A549 (cell line): ENCODE results near the gene ADAP1. TPM values are rescaled to one million over a fixed set of nuclear protein-coding genes. Genes with fewer than 3 reads are reported as not detected.

Experiments used
- ATAC-seq, 2 experiments: fragments of 200-7000 bp in 1 of 2; fragments of >200 bp in 1 of 2; cut with Nextera tagmentation in 1 of 2; cut with Tn5 transposase in 1 of 2; 3 replicates each; pipeline versions ENCODE4 v1.8.0 to v1.9.1; 2018 to 2020; ENCODE audit warnings: mild to moderate bottlenecking in 1 of 2, moderate library complexity in 1 of 2
- CTCF ChIA-PET: fragments of 300-600 bp; sonication (Branson Sonifier 250); formaldehyde crosslinking; extraction: SDS; loops from one replicate; lab custom pipeline; 2021; ENCODE audit warnings: antibody characterized with exemption, inconsistent platforms; lab: Yijun Ruan, JAX
- POLR2A ChIA-PET: fragments of 350-600 bp; formaldehyde crosslinking; extraction: SDS; loops from one replicate; lab custom pipeline; 2021; ENCODE audit warnings: antibody characterized with exemption, inconsistent platforms; lab: Yijun Ruan, JAX
- DNase-seq, 2 experiments: peaks; one replicate each; pipeline versions ENCODE4 v3.0.0 to v3.0.0-alpha.2; 2011 to 2016; ENCODE audit warnings: low read depth in 1 of 2, low spot score in 1 of 2
- FAIRE-seq: peaks from 2 replicates; lab custom pipeline; 2011; peaks lifted over from hg19 to GRCh38; lab: Jason Lieb, UNC
- H3K27ac ChIP-seq, 2 experiments: fragments of >200 bp; sonication (Bioruptor Twin); formaldehyde crosslinking; 3 replicates each; pipeline ENCODE4 v1.5.1; 2016 to 2017
- H3K4me1 ChIP-seq: fragments of >200 bp; sonication (Bioruptor Twin); formaldehyde crosslinking; 3 replicates; pipeline ENCODE4 v1.6.1; 2016
- H3K4me2 ChIP-seq: fragments of >200 bp; sonication (Bioruptor Twin); formaldehyde crosslinking; 3 replicates; pipeline ENCODE4 v1.6.1; 2016
- H3K4me3 ChIP-seq: fragments of >200 bp; sonication (Bioruptor Twin); formaldehyde crosslinking; 3 replicates; pipeline ENCODE4 v1.5.1; 2016
- H3K9me3 ChIP-seq: fragments of >200 bp; sonication (Bioruptor Twin); formaldehyde crosslinking; 3 replicates; pipeline ENCODE4 v1.6.1; 2016
- CBX8 ChIP-seq: fragments of 200-600 bp; sonication (generic); IDR thresholded peaks from 2 replicates; pipeline ENCODE4 v1.6.1; 2016
- CHD2 ChIP-seq: fragments of 150-350 bp; IDR thresholded peaks from 2 replicates; pipeline ENCODE4 v1.6.1; 2014; ENCODE audit warnings: low read length; ENCODE audit not compliant: partially characterized antibody
- EHMT2 ChIP-seq: fragments of 200-600 bp; sonication (generic); IDR thresholded peaks from 2 replicates; pipeline ENCODE4 v1.6.1; 2016; ENCODE audit warnings: antibody characterized with exemption, low read depth, mild to moderate bottlenecking, moderate library complexity
- FOSB ChIP-seq: fragments of 250-450 bp; sonication (Bioruptor Pico); IDR thresholded peaks from 2 replicates; pipeline ENCODE4 v1.5.0; 2020; ENCODE audit warnings: mild to moderate bottlenecking, moderate library complexity
- FOXS1 ChIP-seq: fragments of 250-450 bp; sonication (Bioruptor Pico); IDR thresholded peaks from 2 replicates; pipeline ENCODE4 v1.5.0; 2020; ENCODE audit warnings: mild to moderate bottlenecking, moderate library complexity
- JUN ChIP-seq, 2 experiments: fragments of >200 bp; sonication (Bioruptor Twin); formaldehyde crosslinking; IDR thresholded peaks; 2 replicates in 1 of 2; 3 replicates in 1 of 2; pipeline ENCODE4 v1.6.1; 2016 to 2017
- JUNB ChIP-seq: fragments of >200 bp; sonication (Bioruptor Twin); formaldehyde crosslinking; IDR thresholded peaks from 2 replicates; pipeline ENCODE4 v1.6.1; 2016
- KDM1A ChIP-seq: fragments of 200-600 bp; sonication (generic); IDR thresholded peaks from 2 replicates; pipeline ENCODE4 v1.6.1; 2016; ENCODE audit warnings: low read depth, mild to moderate bottlenecking
- MYC ChIP-seq: IDR thresholded peaks from 2 replicates; pipeline ENCODE4 v1.6.1; 2012; ENCODE audit warnings: mild to moderate bottlenecking, inconsistent platforms, low read length, improper control_type of control experiment, borderline replicate concordance
- NFE2L2 ChIP-seq: fragments of 150-350 bp; conservative IDR thresholded peaks from 2 replicates; pipeline ENCODE4 v1.6.1; 2014; ENCODE audit warnings: low read length
- PBX3 ChIP-seq: IDR thresholded peaks from 2 replicates; pipeline ENCODE4 v1.6.1; 2012
- PHF8 ChIP-seq: fragments of 200-600 bp; sonication (generic); IDR thresholded peaks from 2 replicates; pipeline ENCODE4 v1.6.1; 2016; ENCODE audit warnings: low read depth, mild to moderate bottlenecking, antibody characterized with exemption, moderate library complexity, borderline replicate concordance
- RAD21 ChIP-seq, 2 experiments: fragments of >200 bp in 1 of 2; sonication (Bioruptor Twin) in 1 of 2; formaldehyde crosslinking in 1 of 2; IDR thresholded peaks in 1 of 2; conservative IDR thresholded peaks in 1 of 2; 2 replicates in 1 of 2; 3 replicates in 1 of 2; pipeline ENCODE4 v1.6.1; 2012 to 2018; ENCODE audit warnings: inconsistent platforms in 1 of 2
- RARB ChIP-seq: fragments of 250-450 bp; sonication (Bioruptor Pico); IDR thresholded peaks from 2 replicates; pipeline ENCODE4 v1.8.0; 2021; ENCODE audit warnings: mild to moderate bottlenecking, moderate library complexity
- RFX5 ChIP-seq: fragments of 450-650 bp; IDR thresholded peaks from 2 replicates; pipeline ENCODE4 v1.7.1; 2014; ENCODE audit warnings: antibody characterized with exemption, mild to moderate bottlenecking, moderate library complexity
- SREBF2 ChIP-seq: fragments of 450-650 bp; IDR thresholded peaks from 2 replicates; pipeline ENCODE4 v1.6.1; 2014; ENCODE audit warnings: mild to moderate bottlenecking, moderate library complexity
- TFCP2L1 ChIP-seq: fragments of 250-450 bp; sonication (Bioruptor Pico); IDR thresholded peaks from 2 replicates; pipeline ENCODE4 v1.5.0; 2021; ENCODE audit warnings: mild to moderate bottlenecking
- USF2 ChIP-seq: fragments of 450-650 bp; IDR thresholded peaks from 2 replicates; pipeline ENCODE4 v1.6.1; 2014; ENCODE audit warnings: antibody characterized with exemption
- ZFP36 ChIP-seq: fragments of 450-650 bp; IDR thresholded peaks from 2 replicates; pipeline ENCODE4 v1.6.1; 2014; ENCODE audit warnings: borderline replicate concordance; ENCODE audit not compliant: partially characterized antibody
- WGBS: methylation state at CpG from one replicate; pipeline ENCODE4 v1.1.6; 2017; ENCODE audit errors: missing lambda C conversion rate; 5-methylcytosine and 5-hydroxymethylcytosine counted together
- polyA plus RNA-seq, 4 experiments: library from polyadenylated mRNA; depleted of rRNA in 3 of 4; stranded (reverse); fragments of >200 nt; fragmentation: RNase III in 1 of 4; extraction: RNeasy Plus Mini Kit Qiagen cat#74134 plus additional on column Dnase treatment in 1 of 4; gene quantifications; 2 replicates in 3 of 4; 3 replicates in 1 of 4; pipeline ENCODE4 v1.2.3, GENCODE V29; 2011 to 2017
- TF ChIP-seq, protein P1 (sequence below): fragments of 150-350 bp; IDR thresholded peaks from 2 replicates; pipeline ENCODE4 v1.6.1; 2014; ENCODE audit warnings: low read depth, mild to moderate bottlenecking, low read length
- TF ChIP-seq, protein P2 (sequence below): fragments of 200-600 bp; sonication (generic); IDR thresholded peaks from 2 replicates; pipeline ENCODE4 v1.6.1; 2016; ENCODE audit warnings: antibody characterized with exemption, mild to moderate bottlenecking, moderate library complexity
- TF ChIP-seq, protein P3 (sequence below): IDR thresholded peaks from 2 replicates; pipeline ENCODE4 v1.6.1; 2012

Gene ADAP1
- polyA plus RNA-seq, 2 of the 4 experiments (the other 2 are of a cell fraction), result 1.7 to 2.5 TPM

- ATAC-seq, result no peak
- FAIRE-seq, result no peak
Observed at GRCh38 chr7:927031-927671, 27.3 kb downstream of the ADAP1 start.

DNA sequence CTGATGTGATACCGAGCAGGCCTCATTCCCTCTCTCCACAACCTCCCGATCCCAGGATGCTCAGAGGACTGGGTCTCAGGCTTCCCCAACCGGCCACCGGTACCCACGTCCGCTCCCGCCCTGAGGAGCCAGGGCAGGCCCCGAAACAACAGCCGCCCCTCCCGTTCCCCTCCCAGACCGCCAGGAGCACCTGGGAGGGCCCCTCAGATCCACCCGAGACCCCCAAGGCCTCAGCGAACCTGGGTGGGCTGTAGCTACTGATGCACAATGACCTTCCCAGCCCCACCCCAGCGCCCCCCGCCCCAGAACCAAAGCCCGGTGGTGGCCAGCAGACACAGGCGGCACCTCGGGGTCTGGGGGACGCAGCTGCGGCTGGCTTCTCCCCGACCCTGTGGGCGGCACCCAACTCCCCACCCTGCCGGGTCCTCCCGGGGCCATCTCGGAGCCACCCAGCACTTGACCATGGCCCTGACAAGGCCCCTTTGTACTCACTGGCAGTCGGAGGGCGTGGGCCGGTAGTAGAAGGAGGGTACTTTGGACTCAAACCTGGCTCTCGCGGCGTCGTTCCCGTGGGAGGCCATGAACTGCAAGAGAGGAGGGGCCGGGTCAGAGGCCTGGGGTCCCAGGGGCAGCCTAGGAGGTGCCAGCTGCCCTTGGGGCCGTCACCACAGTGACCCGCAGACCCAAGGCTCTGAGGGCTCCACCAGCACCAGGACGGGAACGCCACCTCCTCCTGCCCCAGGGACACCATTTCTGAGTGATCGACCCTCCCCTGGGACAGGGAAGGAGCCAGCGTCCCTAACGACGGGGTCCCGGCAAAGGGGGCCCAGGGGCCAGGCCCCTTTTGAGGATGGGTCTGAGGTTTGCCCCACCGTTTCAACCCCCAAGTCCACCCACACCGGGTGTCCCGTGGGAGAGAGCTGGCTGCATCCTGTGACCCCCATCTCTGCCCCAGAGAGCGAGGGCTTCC is 28.1 kb downstream of the ADAP1 start:
- no peaks in the 10 kb centered on the region for H3K9me3 ChIP-seq
- no peak overlapping the region for H3K4me3 ChIP-seq
- H3K4me2 ChIP-seq, result no peak overlapping the region
- DNase-seq (no peak), FAIRE-seq (no peak), ATAC-seq (no peak)
- H3K4me1 ChIP-seq, result peaks cover 5% of the 10 kb centered on the region; the same call in 2 of the 3 replicates
- TF ChIP-seq KDM1A (no peak), ZFP36 (no peak), USF2 (no peak), TFCP2L1 (CRISPR knock-in tag) (no peak), PBX3 (no peak), JUNB (no peak), PHF8 (no peak)
- TF ChIP-seq, protein P1, sequence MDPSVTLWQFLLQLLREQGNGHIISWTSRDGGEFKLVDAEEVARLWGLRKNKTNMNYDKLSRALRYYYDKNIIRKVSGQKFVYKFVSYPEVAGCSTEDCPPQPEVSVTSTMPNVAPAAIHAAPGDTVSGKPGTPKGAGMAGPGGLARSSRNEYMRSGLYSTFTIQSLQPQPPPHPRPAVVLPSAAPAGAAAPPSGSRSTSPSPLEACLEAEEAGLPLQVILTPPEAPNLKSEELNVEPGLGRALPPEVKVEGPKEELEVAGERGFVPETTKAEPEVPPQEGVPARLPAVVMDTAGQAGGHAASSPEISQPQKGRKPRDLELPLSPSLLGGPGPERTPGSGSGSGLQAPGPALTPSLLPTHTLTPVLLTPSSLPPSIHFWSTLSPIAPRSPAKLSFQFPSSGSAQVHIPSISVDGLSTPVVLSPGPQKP, result no peak
- H3K27ac ChIP-seq, result no peak overlapping the region
- POLR2A ChIA-PET, result no interaction called here
- 69% methylated on average over 33 of the region's 47 CpGs for whole genome bisulfite sequencing
- CTCF ChIA-PET, result interaction anchor here (1.0 to 2.7 kb wide), 2 partner anchors 18 to 67 kb away, joined by 3 to 11 read pairs; no protein-coding TSS in a partner anchor

More at GRCh38 chr7:927031-927671, 27.3 kb downstream of the ADAP1 start:
- H3K4me3 ChIP-seq, result no peak overlapping the region
- DNase-seq, result no peak
- H3K9me3 ChIP-seq, result no peaks in the 10 kb centered on the region
- CTCF ChIA-PET, result interaction anchor here (1.0 to 2.7 kb wide), 2 partner anchors 19 to 66 kb away, joined by 3 to 11 read pairs; no protein-coding TSS in a partner anchor
- H3K4me2 ChIP-seq, result no peak overlapping the region
- peaks cover 5% of the 10 kb centered on the region; the same call in 2 of the 3 replicates for H3K4me1 ChIP-seq
- TF ChIP-seq NFE2L2 (no peak), FOXS1 (no peak), CHD2 (no peak), JUN (IDR thresholded peaks at IDR 0.05) (no peak), RAD21 (conservative IDR thresholded peaks at IDR 0.05 in 1 of 2, IDR thresholded peaks at IDR 0.05 in 1 of 2) (no peak), MYC (no peak), SREBF2 (no peak), CBX8 (no peak), EHMT2 (no peak), FOSB (CRISPR knock-in tag) (no peak), JUNB (no peak), RFX5 (no peak), RARB (CRISPR knock-in tag) (no peak)
- TF ChIP-seq, protein P2, sequence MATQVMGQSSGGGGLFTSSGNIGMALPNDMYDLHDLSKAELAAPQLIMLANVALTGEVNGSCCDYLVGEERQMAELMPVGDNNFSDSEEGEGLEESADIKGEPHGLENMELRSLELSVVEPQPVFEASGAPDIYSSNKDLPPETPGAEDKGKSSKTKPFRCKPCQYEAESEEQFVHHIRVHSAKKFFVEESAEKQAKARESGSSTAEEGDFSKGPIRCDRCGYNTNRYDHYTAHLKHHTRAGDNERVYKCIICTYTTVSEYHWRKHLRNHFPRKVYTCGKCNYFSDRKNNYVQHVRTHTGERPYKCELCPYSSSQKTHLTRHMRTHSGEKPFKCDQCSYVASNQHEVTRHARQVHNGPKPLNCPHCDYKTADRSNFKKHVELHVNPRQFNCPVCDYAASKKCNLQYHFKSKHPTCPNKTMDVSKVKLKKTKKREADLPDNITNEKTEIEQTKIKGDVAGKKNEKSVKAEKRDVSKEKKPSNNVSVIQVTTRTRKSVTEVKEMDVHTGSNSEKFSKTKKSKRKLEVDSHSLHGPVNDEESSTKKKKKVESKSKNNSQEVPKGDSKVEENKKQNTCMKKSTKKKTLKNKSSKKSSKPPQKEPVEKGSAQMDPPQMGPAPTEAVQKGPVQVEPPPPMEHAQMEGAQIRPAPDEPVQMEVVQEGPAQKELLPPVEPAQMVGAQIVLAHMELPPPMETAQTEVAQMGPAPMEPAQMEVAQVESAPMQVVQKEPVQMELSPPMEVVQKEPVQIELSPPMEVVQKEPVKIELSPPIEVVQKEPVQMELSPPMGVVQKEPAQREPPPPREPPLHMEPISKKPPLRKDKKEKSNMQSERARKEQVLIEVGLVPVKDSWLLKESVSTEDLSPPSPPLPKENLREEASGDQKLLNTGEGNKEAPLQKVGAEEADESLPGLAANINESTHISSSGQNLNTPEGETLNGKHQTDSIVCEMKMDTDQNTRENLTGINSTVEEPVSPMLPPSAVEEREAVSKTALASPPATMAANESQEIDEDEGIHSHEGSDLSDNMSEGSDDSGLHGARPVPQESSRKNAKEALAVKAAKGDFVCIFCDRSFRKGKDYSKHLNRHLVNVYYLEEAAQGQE, result no peak
- TF ChIP-seq, protein P3, sequence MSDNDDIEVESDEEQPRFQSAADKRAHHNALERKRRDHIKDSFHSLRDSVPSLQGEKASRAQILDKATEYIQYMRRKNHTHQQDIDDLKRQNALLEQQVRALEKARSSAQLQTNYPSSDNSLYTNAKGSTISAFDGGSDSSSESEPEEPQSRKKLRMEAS, result no peak
- POLR2A ChIA-PET, result no interaction called here
- 65% methylated on average over 18 of the region's 21 CpGs for WGBS
- no peak overlapping the region for H3K27ac ChIP-seq
